Activated CD4-positive, alpha-beta T cell treated with anti-CD3 and anti-CD28 coated beads for 24 hours (primary cell): ENCODE data around the gene KRT13.
A peak's percentile ranks its signal among the peaks of the same experiment; 100 is the strongest.

Experiments
- DNase-seq, 2 donors: peaks; one replicate each; pipeline ENCODE4 v3.0.0-alpha.2; 2020; ENCODE audit warnings: low read depth in 2 of 2

KRT13 gene

GRCh38 chr17:41519501-41520224, 14.3 kb upstream of the KRT13 start:
- DNase-seq = no peak

- no peak for DNase-seq
Measured at GRCh38 chr17:41518789-41519449, 13.5 kb upstream of the KRT13 start, which contains the start of gene KRT15. Gene KRT15, minus strand, starts transcription at chr17:41518890. Its CDS starts 63 bp downstream, at chr17:41518827.

GRCh38 chr17:41518031-41518430, 12.6 kb upstream of the KRT13 start:
- no peak for DNase-seq

- DNase-seq = no peak
Measured at GRCh38 chr17:41516830-41517283, 11.4 kb upstream of the KRT13 start.

GRCh38 chr17:41516147-41516829, 10.9 kb upstream of the KRT13 start:
- DNase-seq = no peak

- DNase-seq = no peak
Measured at GRCh38 chr17:41513168-41513547, 7.7 kb upstream of the KRT13 start.

- DNase-seq = no peak
Measured at GRCh38 chr17:41512546-41513167, 7.2 kb upstream of the KRT13 start.

- no peak for DNase-seq
Measured at GRCh38 chr17:41511716-41512115, 6.3 kb upstream of the KRT13 start.

- DNase-seq = no peak
Measured at GRCh38 chr17:41511116-41511515, 5.7 kb upstream of the KRT13 start.

- DNase-seq = no peak
Measured at GRCh38 chr17:41510251-41511065, 5.0 kb upstream of the KRT13 start.

GRCh38 chr17:41507315-41507880, 2.0 kb upstream of the KRT13 start:
- no peak for DNase-seq

- no peak for DNase-seq
Measured at GRCh38 chr17:41505809-41506767, 676 bp upstream of the KRT13 start.

- no peak for DNase-seq
Measured at GRCh38 chr17:41504246-41504977, 1.0 kb downstream of the KRT13 start.

- no peak for DNase-seq
Measured at GRCh38 chr17:41503202-41503601, 2.2 kb downstream of the KRT13 start.

GRCh38 chr17:41500131-41500911, 5.1 kb downstream of the KRT13 start:
- no peak for DNase-seq

- no peak for DNase-seq
Measured at GRCh38 chr17:41499714-41500113, 5.7 kb downstream of the KRT13 start.

GRCh38 chr17:41498276-41498675, 7.1 kb downstream of the KRT13 start:
- DNase-seq = no peak

- DNase-seq = peak; percentile 59 to 63
Measured at GRCh38 chr17:41496803-41497484, 8.5 kb downstream of the KRT13 start.
